ENCODE results near the gene DCANP1.

DCANP1 gene

DNA sequence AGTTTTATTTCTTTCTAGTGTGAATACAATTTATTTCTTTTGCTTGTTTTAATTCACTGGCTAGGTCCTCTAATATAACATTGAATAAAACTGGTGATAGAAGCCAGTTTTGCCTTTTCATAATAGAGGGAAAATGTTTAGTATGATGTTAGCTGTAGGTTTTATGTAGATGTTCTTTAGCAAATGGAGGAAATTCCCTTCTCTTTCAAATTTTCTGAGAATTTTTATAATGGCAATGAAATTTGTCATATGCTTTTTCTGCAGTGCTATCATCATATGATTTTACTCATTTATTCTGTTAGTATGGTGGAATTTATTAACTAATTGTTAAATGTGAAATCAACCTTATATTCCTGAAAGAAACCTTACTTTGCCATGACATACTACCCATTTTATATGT is 30.1 kb downstream of the DCANP1 start:
- no peak for DNase-seq

DNA sequence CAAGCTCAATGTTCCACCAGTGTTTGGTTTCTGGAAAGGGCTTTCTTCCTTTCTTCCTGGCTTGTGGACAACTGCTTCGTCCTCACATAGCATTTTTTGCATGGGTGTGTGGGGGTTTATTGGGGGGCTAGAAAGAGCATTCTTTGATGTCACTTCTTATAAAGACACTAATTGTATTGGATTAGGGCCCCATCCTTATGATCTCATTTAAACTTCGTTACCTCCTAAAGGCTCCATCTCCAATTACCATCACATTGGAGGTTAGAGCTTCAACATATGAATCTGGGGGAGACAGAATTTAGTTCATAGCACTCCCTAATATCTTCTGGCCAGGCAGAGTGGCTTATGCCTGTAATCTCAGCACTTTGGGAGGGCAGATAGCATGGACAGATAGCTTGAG is 42.1 kb downstream of the DCANP1 start:
- DNase-seq, result no peak

DNA sequence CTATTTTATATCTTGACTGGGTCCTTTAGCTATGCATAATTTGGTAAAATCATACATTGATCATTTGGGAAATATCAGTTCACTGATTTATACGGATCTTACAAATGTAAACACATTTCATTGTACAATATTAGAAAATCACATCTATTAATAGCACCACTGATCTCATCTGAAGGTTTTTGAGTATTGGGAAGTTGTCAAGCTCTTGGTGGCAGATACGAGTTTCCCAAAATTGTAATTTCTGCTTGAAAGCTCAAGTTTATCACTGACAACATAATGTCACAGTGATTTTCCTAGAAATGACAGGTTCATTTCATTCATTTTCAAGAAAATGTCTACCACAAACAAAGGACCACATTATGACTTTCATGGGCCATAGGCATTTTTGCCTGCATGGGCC is 45.1 kb downstream of the DCANP1 start:
- DNase-seq, result no peak

DNA sequence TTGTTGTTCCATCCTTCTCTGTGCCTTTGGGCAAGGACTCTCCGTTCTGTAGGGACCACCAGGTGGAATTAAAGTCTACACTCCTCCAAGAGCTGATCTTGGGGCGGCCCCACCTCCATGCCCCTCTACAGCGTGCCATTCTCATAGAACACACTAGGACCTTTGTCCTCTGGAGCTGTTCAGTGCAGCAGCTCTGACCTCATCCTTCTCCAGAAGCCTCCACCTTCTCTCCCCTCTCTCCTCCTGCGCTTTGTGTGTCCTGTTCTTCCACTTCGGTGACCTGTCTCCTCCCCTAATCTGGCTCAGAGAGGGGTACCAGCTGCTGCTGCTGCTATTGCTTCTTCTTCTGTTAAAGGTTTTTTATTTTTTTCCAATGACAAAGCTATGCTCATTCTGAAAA is 46.3 kb downstream of the DCANP1 start:
- DNase-seq, result no peak

DNA sequence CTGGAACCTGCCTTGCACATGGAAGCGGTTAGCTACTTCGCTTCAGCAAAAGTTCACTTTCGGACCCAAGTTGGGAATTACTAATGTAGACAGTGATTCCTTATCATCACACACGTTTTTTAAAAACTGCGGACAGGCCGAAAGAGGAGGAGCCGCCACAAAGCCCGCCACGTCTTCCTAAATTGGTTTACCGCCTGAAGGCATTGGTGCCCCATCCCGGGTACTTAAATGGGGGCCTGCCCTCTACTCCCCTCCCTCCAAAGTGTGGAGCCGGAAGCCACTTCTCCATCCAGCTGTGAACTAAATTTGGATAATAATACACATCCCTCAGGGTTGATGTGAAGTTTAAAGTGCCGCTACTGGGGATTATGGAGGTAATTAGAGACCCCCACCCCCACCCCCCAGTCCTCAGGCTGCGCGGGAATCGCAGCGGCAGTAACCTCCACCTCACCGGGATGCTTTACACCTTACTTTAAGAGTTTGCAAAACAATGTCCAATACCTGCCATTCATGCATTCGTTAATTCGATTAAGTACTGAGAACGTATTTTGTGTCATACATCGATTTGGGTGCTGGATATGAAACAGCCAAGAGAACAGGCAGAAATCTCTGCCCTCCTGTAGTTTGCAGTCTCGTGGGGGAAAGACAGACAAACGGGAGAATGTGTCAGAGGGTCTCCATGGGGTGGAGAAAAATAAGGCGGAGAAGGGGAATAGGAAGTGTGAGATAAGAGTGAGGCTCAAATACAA is 47.2 kb downstream of the DCANP1 start:
- DNase-seq, result no peak

DNA sequence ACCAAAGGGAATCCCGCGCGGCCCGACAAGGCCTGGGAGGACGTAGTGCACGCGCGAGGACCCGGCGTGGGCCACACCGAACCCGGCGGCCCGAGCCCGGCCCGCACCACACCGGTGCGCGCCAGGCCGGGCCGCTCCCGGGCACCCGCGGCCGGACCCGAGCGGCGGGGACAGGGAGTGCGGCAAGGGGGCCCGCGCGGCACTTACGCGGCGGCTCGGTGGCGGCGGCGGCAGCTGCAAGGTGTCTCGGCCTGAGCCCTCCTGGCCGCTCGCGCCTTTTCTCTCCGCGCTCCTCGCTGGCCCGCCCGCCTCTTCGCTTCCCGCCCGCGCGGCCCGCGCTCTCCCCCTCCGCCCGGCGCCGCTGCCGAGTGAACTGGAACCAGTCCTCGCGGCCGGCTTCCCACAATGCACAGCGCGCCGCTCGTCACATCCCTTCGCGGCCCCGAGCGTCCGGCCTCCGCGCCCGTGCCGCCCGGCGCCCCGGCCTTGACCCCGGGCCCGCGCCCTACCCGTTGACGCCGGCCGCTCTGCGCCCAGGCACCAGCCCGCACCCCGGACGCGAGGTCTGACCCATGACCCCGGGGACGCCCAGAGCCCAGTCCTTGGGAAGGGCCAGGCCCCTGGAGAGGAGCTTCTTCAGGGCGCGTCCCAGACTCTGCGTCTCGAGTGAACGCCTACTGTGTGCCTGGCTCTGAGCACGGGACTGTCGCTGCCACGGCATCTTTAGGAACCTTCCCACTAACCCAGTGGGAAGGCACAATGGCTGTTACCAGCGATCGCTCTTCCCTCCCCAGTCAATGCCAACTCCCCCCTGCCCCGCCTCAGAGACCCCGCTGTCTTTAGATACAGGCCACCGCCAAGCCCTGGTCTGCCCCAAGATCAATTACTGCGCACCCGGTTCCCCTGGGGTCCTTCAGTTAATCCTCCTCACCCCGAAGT is 48.0 kb downstream of the DCANP1 start, which contains the start of gene MACROH2A1:
Gene MACROH2A1 (minus strand): TSS at position 377 of the 939 bp plus-strand sequence. CDS start 10,138 bp downstream, outside the sequence.
- DNase-seq, result peak; percentile 47

DNA sequence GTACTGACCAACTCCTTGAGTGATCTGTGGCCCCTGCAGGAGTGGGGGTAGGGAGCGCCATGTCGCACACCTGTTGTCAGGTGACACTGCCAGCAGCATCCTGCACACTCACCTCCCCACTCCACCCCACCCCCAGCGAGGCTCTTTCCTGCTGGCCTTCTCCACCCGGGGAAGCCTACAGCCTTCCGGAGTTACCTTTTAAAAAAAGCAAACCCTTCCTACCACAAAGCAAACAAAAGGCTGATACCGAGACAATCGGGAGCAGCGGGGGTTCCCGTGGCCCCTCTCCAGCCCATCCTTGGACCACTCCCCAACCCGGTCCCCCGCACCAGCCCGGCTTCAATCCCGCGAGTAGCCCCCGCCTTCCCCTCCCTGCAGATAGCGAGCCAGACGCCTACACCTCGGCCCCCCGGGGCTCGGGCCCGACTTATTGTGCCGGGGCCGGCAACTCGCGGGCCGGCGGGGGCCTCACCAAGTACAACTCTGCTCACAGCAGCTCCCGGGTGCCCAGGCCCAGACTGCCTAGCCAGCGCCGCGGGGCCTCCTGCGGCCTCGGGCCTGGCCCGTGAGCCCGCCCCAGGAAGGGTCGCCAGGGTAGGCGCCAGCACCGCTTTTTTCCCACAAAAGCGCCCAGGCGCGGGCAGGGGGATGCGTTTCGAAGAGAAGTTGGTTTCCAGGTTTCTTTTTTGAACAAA is 48.8 kb downstream of the DCANP1 start:
- DNase-seq, result peak; percentile 68

DNA sequence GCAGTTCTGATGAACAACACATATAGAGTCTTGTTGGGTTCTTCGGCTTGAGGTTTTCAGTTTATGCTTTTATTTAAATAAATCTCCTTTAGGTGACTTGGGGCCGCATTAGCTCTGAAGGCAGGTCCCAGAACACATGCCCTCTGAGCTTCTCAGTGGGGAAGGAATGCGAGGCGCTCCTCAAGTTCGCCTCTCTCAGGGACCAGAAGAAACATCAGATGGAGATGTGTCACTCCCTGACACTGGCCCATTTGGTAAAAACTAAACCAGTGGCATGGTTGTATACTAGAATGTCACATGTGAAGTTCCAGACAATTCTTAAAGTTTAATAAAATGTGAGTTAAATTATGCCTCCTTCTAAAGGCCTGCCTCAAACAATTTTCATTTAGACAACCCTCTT is 50.1 kb downstream of the DCANP1 start:
- DNase-seq, result no peak

DNA sequence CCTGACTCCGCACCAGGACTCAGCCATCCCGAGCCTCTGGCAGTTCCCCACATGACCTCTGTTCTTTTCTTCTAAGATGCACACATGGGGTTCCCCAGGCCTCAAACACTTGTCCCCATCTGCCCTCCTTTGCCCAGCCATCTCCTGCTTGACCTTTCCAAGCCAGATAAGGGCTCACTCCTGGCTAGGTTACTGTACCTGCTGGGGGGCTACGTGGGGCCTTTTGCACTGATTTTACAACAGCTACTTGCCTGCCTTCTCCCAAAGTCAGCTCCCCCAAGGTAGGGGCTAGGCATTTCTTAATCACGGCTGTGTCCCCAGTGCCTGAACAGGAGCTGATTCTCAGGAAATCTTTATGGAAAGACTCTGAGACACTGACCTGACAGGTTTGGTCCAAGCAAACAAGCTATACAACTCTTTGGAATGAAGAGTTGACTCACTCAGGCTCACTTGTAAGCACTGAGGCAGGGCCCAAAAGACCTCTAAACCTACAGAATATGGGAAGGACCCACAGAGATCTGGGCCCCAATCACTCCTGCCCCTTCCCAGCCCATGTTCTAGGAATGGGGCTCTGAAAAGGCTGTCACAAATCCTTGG is 50.6 kb downstream of the DCANP1 start:
- DNase-seq, result no peak

DNA sequence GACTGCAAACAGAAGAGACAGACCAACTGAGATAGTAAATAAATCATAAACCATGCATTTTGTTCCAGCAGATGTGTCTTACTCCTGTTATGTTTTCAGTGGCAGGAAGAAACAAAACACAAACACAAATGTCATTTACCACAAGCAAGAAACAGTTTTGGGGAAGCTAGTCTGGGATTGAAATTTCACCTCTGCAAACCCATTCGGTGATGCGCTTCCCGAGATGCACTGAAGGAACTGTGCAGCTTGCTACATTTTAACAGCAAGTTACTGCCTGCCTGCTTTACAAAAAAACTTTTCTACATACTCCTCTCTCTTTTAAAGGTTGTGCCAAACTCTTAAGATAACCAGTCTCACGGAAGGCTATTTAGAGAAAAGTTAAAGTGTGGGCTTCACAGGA is 51.3 kb downstream of the DCANP1 start:
- DNase-seq, result no peak

DNA sequence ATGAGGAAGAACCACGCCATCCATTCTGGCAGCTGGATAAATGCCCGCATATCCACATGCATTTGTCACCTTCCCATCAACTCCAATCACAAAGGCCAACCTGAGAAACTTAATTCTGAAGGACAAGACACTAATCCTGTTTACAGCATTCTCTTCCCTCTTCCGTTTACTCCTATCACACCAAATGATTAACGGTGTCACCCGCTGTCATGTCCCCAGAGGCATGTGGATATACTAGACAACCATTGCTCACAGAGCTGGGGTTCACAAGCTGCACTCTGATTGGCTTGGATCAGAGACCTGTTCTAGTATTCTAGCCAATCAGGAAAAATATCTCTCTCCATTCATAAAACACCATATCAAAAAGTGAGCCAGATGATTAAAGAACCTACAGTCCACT is 51.7 kb downstream of the DCANP1 start:
- DNase-seq, result no peak
